ENCODE measurements around the gene ARL15.
"Not testable (repeated sequence)": the region's sequence is repeated elsewhere in the genome, so short reads cannot be mapped to it uniquely, and the experiment has no call there.

Gene ARL15

DNA sequence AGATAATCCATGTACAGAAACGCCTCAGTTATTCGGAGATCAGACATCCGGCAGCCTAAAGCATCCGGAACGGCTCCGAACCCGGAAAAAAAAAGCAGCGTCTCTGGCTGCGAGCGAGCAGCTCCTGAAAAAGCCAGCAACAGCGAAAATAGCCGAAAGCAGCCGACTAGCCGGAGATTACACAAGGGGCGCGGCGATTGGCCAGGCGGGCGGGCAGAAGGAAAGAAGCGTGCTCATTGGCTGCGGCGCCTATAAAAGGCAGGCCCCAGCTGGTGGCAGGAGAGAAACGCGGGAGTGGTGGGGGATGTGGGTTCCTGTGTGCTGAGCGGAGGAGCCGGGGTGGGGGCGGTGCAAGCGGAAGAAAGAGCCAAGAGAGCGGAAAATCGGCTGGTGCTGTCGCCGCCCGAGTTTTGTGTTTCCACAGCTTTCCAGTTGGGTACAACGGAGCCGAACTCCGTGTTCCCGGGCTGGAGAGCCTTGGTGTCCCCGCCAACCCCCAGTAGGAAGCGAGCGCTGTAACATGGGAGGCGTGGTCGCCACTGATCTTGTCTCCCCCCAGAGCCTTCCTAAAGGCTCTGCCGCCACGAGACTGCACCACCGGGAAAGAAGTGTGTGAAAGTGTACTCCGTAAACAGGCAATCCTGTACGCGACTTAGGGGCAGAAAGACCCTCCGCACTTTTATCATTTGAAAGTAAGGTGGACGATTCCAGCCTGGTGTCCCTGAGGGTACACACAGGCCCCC lies at the start of gene ARL15:
Gene ARL15 (minus strand): TSS at position 141 of the 743 bp plus-strand sequence.
- peak; percentile 100 for DNase-seq

DNA sequence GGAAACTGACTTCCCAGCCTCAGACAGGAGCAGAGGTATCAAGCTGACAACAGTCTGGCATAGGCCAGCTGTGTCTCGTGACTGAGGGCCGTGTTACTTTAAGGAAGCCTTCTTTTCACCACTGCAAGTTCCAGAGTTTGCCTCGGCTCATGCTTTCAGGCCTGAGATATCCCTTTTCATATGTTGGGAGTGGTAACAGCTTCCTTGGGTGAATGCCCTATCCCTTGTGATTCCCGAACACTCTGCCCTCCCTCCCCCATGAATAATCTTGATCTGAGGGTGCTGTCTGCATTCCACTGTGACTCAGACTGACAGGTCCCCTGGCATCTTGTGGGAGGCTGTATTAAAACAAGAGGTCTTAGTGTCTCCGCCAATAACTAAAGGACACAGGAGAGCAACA lies 49.7 kb upstream of the ARL15 start:
- peak; percentile 88 for DNase-seq

DNA sequence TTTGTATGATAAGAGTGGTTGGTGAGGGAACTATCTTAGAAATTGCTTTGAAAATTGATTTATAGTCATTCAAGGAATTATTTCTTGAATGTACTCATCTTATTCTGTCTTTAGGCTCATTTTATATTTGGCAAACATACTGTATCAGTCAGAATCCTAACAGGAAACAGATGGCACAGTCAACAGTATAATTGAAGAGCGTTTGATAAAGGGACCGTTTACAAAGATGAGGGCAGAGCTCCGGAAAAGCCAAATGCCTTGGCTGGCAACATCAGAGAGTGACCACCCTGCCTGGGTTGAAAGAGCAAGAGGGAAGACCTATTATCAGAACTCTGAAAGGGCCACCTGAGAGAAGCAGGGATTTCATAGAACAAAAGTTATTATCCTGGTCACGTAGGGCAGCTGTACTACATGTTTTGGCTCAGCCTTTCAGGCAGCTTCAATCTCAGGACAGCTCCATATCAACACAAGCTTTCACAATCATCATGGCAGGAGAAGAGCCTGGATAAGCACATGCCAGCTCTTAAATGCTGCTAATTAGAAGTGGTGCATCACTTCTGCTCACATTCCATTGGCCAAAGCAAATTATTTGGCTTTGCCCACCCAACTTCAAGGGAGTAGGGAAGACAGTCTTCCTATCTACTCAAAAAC lies 47.2 kb upstream of the ARL15 start:
- DNase-seq = no peak

DNA sequence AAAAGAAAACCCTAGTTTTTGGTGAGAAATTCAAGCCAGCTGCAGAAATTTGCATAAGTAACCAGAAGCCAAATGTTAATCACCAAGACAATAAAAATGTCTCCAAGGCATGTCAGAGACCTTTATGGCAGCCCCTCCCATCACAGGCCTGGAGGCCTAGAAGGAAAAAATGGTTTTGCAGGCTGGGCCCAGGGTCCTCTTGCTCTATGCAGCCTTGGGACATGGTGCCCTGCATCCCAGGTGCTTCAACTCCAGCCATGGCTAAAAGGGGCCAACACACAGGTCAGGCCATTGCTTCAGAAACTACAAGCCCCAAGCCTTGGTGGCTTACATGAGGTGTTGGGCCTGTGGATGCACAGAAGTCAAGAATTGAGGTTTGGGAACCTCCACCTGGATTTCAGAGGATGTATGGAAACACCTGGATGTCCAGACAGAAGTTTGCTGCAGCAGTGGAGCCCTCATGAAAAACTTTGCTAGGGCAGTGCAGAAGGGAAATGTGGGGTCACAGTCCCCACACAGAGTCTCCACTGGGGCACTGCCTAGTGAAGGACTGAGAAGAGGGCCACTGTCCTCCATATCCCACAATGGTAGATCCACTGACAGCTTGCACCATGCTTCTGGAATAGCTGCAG lies 43.7 kb upstream of the ARL15 start:
- DNase-seq = not testable (repeated sequence)

DNA sequence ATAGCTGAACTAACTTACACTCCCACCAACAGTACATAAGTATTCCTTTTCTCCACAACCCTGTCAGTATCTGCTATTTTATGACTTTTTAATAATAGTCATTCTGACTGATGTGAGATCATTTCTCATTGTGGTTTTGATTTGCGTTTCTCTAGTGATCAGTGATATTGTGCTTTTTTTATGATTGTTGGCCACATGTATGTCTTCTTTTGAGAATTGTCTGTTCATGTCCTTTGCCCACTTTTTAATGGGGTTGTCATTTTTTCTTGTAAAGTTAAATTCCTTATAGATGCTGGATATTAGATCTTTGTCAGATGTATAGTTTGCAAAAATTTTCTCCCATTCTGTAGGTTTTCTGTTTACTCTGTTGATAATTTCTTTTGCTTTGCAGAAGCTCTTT lies 42.2 kb upstream of the ARL15 start:
- DNase-seq = not testable (repeated sequence)

DNA sequence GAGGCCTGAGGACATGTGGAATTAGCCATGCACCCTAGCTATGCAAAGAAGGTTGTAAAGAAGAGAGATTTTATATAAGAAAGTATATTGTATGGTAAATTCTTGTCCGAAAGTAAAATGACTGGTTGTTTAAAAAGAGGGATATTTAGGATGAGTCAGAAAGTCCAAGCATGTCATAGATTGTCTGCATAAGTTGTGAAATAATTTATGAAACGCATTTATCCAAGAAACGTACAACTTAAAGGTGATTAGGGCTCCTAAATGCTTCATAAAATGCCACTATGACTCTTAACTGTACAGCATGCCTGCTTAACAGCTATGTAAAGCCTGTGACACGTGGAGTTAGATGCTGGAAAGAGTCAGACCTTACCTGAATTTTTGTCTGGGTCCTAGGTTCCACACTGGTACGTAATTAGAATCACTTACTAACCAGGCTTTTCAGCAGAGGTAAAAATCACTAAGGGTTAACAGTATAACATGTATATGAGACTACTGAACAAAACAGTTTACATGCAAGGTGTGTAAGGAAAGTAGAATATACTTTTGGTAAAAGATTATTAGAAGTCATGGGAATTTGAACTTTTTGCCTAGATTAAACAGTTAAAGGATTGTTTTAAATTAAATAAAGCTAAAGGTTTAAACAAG lies 37.0 kb upstream of the ARL15 start:
- no peak for DNase-seq

DNA sequence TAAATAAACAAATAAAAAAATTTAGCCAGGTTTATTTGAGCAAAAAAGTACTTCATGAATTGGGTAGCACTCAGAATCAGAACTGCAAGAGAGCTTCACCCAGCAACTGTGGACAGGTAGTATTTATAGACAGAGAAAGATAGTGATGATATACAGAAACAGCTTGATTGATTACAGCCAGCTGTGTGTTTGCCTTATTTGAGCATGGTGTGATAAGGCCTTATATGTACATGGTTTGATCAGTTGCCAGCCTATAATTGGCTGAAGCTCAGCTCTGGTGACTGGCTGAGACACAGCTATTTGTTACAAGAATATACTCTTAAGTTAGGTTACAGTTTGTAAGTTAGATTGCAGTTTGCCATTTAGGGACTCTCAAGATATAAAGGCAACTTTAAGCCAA lies 34.3 kb upstream of the ARL15 start:
- no peak for DNase-seq

DNA sequence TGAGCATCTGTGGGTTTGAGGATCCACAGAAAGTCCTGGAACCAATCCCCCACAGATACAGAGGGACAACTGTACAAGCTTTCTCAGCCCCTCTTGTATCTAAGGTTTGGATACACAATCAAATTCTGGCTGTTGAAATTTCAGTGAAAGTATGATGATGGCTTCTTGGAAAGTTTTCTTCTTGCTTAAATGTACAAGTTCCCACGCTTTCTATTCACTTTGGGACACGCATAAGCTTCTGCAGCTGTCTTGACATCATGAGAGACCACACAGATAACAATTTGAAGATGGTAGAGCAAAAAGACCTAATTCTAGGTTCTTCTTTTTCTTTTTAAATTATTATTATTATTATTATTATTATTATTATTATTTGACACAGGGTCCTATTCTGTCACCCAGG lies 31.6 kb upstream of the ARL15 start:
- DNase-seq = no peak

DNA sequence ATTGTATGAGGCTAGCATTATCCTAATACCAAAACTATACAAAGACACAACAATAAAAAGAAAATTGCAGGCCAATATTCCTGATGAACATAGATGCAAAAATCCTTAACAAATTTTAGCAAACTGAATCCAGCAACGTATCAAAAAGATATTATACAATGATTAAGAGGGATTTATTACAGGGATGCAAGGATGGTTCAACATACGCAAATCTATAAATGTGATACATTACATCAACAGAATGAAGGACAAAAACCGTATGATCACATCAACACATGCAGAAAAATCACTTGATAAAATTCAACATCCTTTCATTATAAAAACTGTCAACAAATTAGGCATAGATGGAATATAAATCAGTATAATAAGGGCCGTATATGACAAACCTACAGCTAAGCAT lies 27.1 kb upstream of the ARL15 start:
- no peak for DNase-seq

DNA sequence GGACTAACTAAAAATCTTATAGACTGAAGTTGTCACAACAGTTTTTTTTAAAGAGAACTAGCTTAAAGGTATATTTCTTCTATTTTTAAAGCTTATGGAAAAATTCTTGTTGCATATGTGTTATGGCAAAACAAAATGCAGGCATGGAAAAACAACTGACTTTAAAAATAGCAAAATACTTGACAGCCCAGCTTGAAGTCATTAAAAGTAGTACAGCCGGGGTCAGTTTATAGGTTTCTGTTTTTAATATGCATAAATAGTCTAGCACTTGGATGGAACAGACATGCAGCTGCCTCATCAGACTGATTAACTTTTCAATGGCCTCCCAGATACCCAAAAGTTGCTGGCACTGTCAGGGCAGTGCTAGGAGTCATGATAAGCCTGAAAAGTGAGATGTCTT lies 22.3 kb upstream of the ARL15 start:
- no peak for DNase-seq

DNA sequence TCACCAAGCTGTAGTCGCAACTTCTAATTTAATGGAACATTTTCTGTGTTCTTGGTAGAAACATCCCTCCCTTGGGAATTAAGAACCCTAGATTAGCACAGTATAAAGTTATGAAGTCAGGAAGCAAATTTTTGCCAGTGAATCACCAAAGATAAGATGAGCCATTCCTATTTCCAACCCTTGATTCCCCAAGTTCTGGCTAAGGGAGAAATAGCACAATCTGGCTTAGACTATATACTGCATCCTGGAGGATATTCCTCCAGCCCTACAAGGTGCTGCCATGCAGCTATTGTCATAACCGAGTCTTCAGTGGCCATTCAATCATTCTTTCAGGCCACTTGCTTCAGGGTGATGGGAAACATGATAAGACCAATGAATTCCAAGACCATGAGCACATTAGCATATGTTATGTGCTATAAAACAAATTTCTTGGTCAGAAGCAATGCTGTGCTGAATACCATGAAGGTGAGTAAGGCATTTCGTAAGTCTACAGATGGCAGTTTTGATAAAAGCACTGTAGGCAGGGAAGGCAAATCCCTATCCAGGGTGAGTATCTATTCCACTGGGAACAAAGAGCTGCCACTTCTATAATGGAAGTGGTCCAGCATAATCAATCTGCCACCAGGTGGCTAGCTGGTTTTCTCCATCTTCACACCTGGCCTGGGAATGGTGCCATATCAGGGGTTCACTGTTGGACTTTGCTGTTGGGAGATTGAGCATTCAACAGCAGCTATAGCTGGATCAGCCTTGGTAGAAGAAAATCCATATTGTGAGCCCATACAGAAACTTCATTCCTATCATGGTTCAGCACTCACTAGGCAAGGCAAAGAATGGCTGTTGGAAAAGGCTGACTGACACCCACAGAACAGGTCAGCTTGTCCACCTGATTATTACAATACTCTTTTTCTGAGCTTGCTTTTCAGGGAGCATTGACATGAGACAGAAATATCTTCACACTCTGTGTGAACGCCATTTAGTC lies 19.6 kb upstream of the ARL15 start:
- peak; percentile 63 for DNase-seq

DNA sequence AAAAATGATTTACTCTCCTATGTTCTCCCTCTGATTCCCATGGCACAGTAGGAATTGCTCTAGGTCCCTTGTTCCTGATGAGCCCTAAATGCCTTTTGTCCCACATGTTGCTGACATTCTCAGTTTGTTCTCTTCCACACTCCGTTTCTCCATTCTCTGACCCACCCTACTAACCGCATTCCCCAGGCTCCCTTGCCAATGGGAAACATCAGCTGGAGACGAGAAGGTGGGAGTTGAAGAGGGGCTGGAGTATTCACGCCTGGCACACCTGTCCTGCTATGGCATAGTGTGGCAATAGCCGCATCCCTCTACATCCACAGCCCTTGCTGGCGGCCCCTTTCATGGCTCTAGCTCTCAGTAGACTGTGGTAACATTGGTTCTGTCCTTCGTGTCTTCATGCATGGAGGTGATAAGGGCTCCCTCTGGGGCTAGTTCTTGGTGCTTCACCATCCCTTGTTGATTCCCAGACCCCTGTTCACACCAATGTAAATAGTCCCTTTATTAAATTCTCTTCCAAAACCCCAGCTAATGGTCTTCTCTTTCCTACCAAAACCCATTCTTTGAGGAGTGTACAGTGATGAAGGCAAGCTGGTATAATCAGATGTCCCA lies 16.4 kb upstream of the ARL15 start:
- DNase-seq = no peak

DNA sequence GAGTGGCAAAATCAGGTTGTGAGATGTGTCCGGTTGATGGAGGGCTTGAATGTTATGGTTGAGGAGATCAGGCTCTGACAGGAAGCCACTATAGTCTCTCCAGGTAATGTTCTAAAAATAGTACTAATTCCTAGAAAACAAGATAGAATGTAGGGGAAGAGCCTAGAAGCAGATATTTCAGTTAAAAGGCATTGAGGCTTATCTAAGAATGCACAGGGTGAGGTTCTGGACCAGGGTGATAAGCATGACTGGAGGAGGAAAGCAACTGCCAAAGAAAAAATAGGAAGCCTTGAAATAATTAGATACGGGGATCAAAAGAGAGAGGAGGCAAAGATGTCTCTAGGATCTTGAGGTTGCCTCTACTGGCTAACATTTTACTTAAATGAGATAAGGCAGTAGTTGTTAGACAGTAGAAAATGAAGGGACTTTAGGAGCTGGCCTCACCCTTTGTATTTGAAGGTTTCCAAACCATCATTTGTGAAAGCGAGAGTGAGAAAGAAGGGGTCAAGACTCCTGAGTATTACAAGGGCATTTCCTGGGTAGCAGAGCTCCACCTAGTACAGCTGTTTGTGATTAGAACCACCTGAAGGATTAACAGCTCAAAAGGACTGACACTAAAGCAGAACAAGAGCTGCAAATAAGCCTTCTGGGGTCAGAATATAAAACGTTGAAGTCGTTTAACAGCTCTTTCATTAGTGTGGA lies 15.4 kb upstream of the ARL15 start:
- no peak for DNase-seq

DNA sequence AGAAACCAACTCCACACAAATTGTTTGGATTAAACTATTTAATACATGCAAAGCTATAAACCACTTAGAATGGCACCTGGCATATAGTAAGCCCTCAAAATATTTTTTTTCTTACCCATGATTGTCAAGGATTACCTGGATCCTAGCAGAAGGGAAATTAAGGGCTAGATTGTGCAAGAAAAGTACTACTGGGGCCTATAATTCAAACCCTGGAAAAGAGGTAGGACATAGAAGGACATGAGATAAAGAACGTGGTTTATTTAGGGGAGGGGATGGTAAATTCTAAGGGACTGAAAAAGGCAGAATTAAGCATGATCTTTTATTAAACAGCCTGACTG lies 14.9 kb upstream of the ARL15 start:
- DNase-seq = no peak

DNA sequence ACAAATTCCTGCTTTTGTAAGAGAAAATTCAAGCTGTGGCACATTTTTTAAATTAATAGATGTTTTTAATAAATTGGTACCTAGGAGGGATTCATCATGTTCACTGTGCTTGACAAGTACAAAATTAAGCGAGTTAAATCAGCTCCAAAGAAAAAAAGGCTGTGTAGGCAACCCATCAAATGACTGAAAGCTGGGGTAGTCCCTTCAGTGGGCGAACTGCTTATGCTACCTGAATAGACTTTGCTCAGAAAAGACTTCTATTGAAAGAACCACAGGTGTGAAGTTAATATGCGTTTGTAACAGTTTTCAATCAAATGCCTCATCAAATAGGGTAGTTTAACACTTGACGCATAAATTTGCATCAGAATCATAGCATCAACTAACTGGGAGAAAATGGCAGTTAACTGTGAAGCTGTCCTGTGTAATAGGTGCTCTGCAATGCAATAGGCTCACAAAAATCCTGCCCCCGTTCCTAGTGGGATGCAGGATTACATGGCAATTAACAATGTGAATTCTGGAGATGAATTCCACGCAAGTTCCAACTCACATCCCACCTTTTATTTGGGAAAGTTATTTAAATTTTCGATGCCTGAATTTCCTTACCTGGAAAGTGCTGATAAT lies 14.4 kb upstream of the ARL15 start:
- DNase-seq = no peak

DNA sequence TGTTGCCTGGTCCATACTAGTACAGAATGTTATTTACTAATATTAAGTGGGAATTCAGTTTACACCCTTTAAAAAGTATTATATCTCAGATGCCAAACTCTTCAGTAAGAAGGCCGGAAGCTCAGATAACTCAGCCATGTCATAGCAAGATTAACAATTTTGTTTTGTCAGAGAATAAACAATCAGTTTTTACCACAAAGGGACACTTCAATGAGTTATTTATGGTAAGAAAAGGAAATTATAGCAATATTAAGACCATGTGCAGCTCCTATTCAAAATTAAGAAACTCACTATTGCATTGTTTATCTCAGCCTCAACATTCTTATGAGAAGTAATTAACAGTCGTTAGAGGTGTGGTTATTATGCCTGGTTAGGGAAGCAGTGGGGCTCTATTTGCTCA lies 13.1 kb upstream of the ARL15 start:
- DNase-seq = no peak

DNA sequence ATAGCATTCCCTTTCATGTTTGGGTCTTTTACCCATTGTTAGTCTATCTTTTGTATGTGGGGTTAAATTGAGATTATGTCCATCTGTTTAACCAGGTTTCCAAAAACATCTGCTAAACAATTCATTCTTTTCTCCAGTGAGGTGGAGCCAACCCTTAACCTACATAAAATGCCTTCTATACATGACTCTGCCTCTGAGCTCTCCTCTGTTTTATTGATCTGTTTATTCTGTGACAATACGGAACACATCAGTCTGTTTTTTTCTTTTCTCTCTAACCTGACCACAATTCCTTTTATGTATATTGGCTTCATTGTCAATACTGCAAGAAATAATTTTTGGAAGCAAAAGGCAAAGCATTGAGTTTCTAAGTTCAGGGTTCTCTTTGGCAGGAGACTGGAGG lies 9.9 kb upstream of the ARL15 start:
- DNase-seq = no peak

DNA sequence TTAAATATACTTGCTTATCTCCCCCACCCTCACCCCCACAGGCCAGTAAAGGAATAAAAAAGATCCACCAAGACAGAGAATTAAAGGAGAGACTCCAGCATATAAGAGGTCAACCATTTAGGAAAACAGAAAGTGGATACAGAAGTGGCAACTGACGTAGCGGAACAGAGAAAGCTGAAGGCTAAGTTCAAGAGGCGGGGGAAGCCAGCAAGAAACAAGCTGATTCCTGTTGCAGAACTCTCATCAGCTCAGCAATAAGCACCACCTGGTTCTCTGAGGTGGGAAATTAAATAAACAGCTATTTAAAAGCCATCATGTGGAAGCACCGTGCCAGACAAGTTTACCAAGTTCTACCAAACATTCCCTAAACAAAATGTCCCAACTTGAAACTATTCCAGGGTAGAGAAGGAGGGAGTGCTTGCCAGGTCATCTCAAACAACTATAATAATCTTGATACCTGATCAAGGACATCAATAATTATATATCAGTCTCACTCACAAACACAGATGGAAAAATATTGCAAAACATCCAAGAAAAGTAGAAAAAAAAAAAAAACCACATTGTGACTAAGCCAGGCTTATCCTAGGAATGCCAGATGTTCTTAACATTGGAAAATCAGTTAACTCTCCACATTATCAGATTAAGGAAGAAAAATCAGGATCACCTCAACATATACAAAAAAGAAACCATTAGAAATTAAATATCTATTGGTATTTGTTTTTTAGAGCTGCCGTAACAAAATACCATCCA lies 7.3 kb upstream of the ARL15 start:
- DNase-seq = no peak

DNA sequence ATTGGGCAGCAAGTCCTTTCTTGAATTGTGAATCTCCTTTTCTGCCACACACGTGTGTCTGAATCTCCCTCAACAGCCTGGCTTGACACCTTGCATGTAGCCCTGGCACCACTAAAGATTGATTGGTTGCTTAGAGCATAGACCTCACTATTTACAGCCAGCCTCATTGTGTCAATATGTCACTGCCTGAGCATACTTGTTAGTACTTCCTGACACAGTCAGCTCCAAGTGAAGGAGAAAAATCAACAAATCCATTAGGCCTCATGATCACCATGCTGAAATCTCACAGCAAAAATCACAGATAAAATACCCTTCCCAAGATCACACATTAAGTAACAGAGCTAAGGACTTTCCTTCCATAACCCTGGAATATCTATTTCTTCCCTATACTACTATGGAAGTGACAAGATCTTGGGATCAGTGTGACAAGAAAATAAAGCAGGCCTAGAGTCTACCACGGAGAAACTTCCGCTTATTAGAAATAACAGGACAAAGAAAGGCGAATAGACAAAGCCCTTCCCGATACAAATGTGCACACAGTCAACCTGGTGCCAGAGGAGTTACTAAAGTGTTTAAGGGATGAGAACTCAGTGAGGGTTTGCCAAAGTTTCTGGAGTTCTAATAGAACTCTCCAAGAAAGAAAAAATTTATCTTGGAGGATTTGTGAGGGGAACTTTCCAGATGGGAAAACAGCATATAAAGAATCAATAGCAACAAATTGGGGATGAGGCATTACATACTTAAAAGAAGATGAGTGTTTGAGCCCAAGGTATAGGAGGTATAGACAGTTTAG lies 5.6 kb upstream of the ARL15 start:
- DNase-seq = no peak
